HepG2 (cell line): ENCODE measurements around the gene FN1. TPM values are rescaled to one million over a fixed set of nuclear protein-coding genes. Genes with fewer than 3 reads are reported as not detected.
A peak's percentile ranks its signal among the peaks of the same experiment; 100 is the strongest.

Source experiments
- CBFB ChIP-seq: sonication (generic); formaldehyde crosslinking; IDR thresholded peaks from 2 replicates; pipeline ENCODE4 v1.4.0; 2020; ENCODE audit warnings: missing genetic modification reagents
- CC2D1A ChIP-seq: sonication (generic); formaldehyde crosslinking; IDR thresholded peaks from 2 replicates; pipeline ENCODE4 v1.8.1; 2023; ENCODE audit warnings: mild to moderate bottlenecking, missing genetic modification reagents
- CREB1 ChIP-seq, 2 experiments: fragments of 450-650 bp in 1 of 2; IDR thresholded peaks; 2 replicates each; pipeline ENCODE4 v1.6.1; 2016 to 2017; ENCODE audit warnings: control low read depth in 1 of 2, mild to moderate bottlenecking in 1 of 2, missing compliant biosample characterization in 1 of 2, missing genetic modification characterization in 1 of 2
- CSRNP2 ChIP-seq: sonication (generic); formaldehyde crosslinking; conservative IDR thresholded peaks from 2 replicates; pipeline ENCODE4 v1.8.0; 2022; ENCODE audit warnings: low read depth, missing genetic modification reagents
- EHMT2 ChIP-seq: fragments of 200-600 bp; sonication (generic); IDR thresholded peaks from 2 replicates; pipeline ENCODE4 v1.7.0; 2017; ENCODE audit warnings: antibody characterized with exemption, low read depth, low read length, borderline replicate concordance
- GTF2F1 ChIP-seq: fragments of 150-350 bp; IDR thresholded peaks from 2 replicates; pipeline ENCODE4 v1.6.1; 2014; ENCODE audit warnings: low read length
- HDAC2 ChIP-seq: sonication (generic); formaldehyde crosslinking; IDR thresholded peaks from 2 replicates; pipeline ENCODE4 v1.4.0; 2020; ENCODE audit warnings: missing genetic modification reagents
- IKZF4 ChIP-seq: sonication (generic); formaldehyde crosslinking; IDR thresholded peaks from 2 replicates; pipeline ENCODE4 v1.5.1; 2020; ENCODE audit warnings: borderline replicate concordance, mild to moderate bottlenecking, low read depth, missing genetic modification reagents; ENCODE audit errors: not compliant biosample characterization
- KLF16 ChIP-seq, 2 experiments: sonication (generic) in 1 of 2; formaldehyde crosslinking in 1 of 2; IDR thresholded peaks; 2 replicates each; pipeline versions ENCODE4 v1.6.1 to v1.8.0; 2016 to 2023; ENCODE audit warnings: missing genetic modification reagents in 2 of 2, missing compliant biosample characterization in 1 of 2
- MIXL1 ChIP-seq: IDR thresholded peaks from 2 replicates; pipeline ENCODE4 v1.6.1; 2016
- MTA1 ChIP-seq: sonication (generic); formaldehyde crosslinking; IDR thresholded peaks from 2 replicates; pipeline ENCODE4 v1.4.0; 2020; ENCODE audit warnings: missing genetic modification reagents, mild to moderate bottlenecking, borderline replicate concordance
- MTA3 ChIP-seq: sonication (generic); formaldehyde crosslinking; IDR thresholded peaks from 2 replicates; pipeline ENCODE4 v1.4.0; 2020; ENCODE audit warnings: missing genetic modification reagents
- NCOA1 ChIP-seq: sonication (generic); formaldehyde crosslinking; IDR thresholded peaks from 2 replicates; pipeline ENCODE4 v1.9.0; 2021; ENCODE audit warnings: missing genetic modification reagents
- NCOA2 ChIP-seq: sonication (generic); formaldehyde crosslinking; IDR thresholded peaks from 2 replicates; pipeline ENCODE4 v1.8.0; 2022; ENCODE audit warnings: inconsistent platforms
- PAWR ChIP-seq: sonication (generic); formaldehyde crosslinking; IDR thresholded peaks from 2 replicates; pipeline ENCODE4 v1.4.0; 2020; ENCODE audit warnings: missing genetic modification reagents, mild to moderate bottlenecking, borderline replicate concordance
- PREB ChIP-seq: sonication (generic); formaldehyde crosslinking; IDR thresholded peaks from 2 replicates; pipeline ENCODE4 v1.4.0; 2020; ENCODE audit warnings: missing genetic modification reagents
- RXRB ChIP-seq: IDR thresholded peaks from 2 replicates; pipeline ENCODE4 v1.6.1; 2016; ENCODE audit warnings: borderline replicate concordance, missing genetic modification reagents, missing compliant biosample characterization
- SMAD3 ChIP-seq: sonication (generic); formaldehyde crosslinking; IDR thresholded peaks from 2 replicates; pipeline ENCODE4 v1.4.0; 2020; ENCODE audit warnings: missing genetic modification reagents
- U2AF2 ChIP-seq: fragments of 200-400 bp; formaldehyde crosslinking; IDR thresholded peaks from 2 replicates; pipeline ENCODE4 v1.6.1; 2017; ENCODE audit warnings: low read depth, mild to moderate bottlenecking, low read length
- ZGPAT ChIP-seq: IDR thresholded peaks from 2 replicates; pipeline ENCODE4 v1.6.1; 2016; ENCODE audit warnings: mild to moderate bottlenecking
- ZNF205 ChIP-seq: IDR thresholded peaks from 2 replicates; pipeline ENCODE4 v1.6.1; 2018; ENCODE audit warnings: missing biosample characterization, missing genetic modification reagents
- ZNF484 ChIP-seq: sonication (generic); formaldehyde crosslinking; IDR thresholded peaks from 2 replicates; pipeline ENCODE4 v1.5.1; 2020; ENCODE audit warnings: mild to moderate bottlenecking, low read depth, missing genetic modification reagents, borderline replicate concordance
- ZNF644 ChIP-seq: IDR thresholded peaks from 2 replicates; pipeline ENCODE4 v1.6.1; 2016; ENCODE audit warnings: low read depth
- polyA plus RNA-seq, 8 experiments: library from polyadenylated mRNA; depleted of rRNA in 3 of 8; stranded (reverse) in 7 of 8; unstranded in 1 of 8; fragments of >200 nt; fragmentation: Illumina TruSeq in 4 of 8; extraction: Trizol in 4 of 8; gene quantifications; 2 replicates each; pipeline versions ENCODE4 v1.2.1 to v1.2.3, GENCODE V29; 2011 to 2016; ENCODE audit warnings: low read depth in 4 of 8, missing spikeins in 1 of 8, mixed read lengths in 1 of 8; ENCODE audit not compliant: insufficient read depth in 1 of 8
- total RNA-seq, 5 experiments: library from RNA; depleted of rRNA; stranded (reverse); fragments of >200 nt; fragmentation: Illumina TruSeq; extraction: Trizol; gene quantifications; 2 replicates each; pipeline ENCODE4 v1.2.3, GENCODE V29; 2016; ENCODE audit warnings: low read depth in 1 of 5

Gene FN1
- total and polyA plus RNA-seq, 2 of the 13 experiments (the other 11 are each of a cell fraction or from before 2014, with no cell fraction given): 1,847 to 6,471 TPM

GRCh38 chr2:215454519-215455246 is 18.8 kb upstream of the FN1 start (continued):
- no peak for TF ChIP-seq CSRNP2 (CRISPR knock-in tag)
- TF ChIP-seq CREB1 (IDR thresholded peaks at IDR 0.05): no peak
- no peak for TF ChIP-seq CREB1 (CRISPR knock-in tag; IDR thresholded peaks at IDR 0.05)
- TF ChIP-seq PREB (CRISPR knock-in tag): no peak
- no peak for TF ChIP-seq GTF2F1
- TF ChIP-seq KLF16 (CRISPR knock-in tag; IDR thresholded peaks at IDR 0.05): 0 out of 4 replicates have a peak, but pooled peaks of 1 of the 2 experiments have one; percentile 16
- TF ChIP-seq ZGPAT (CRISPR knock-in tag): no peak
- TF ChIP-seq CC2D1A (CRISPR knock-in tag): no peak
- TF ChIP-seq IKZF4 (CRISPR knock-in tag): no peak
- TF ChIP-seq ZNF644 (CRISPR knock-in tag): peak; percentile 77; the same call in 1 of the 2 replicates
- TF ChIP-seq NCOA2 (CRISPR knock-in tag): peak; percentile 45; the same call in 1 of the 2 replicates
- TF ChIP-seq MIXL1 (CRISPR knock-in tag): peak; percentile 35; the same call in 1 of the 2 replicates
- peak; percentile 79 for TF ChIP-seq RXRB (CRISPR knock-in tag)
- TF ChIP-seq ZNF205 (CRISPR knock-in tag): no peak
- no peak for TF ChIP-seq MTA1 (CRISPR knock-in tag)
- no peak for TF ChIP-seq CBFB (CRISPR knock-in tag)
- no peak for TF ChIP-seq U2AF2
- no peak for TF ChIP-seq NCOA1 (CRISPR knock-in tag)
- 0 out of 2 replicates have a peak, but pooled peaks have one; percentile 22 for TF ChIP-seq SMAD3 (CRISPR knock-in tag)
- no peak for TF ChIP-seq PAWR (CRISPR knock-in tag)
- TF ChIP-seq ZNF484: no peak
- TF ChIP-seq EHMT2: peak; percentile 28; the same call in 1 of the 2 replicates
- peak; percentile 44; the same call in 1 of the 2 replicates for TF ChIP-seq HDAC2 (CRISPR knock-in tag)
- TF ChIP-seq MTA3 (CRISPR knock-in tag): no peak
